ENCODE data around the gene LLGL2. TPM values are rescaled to one million over a fixed set of nuclear protein-coding genes. Genes with fewer than 3 reads are reported as not detected.
"Not testable (repeated sequence)": the region's sequence is repeated elsewhere in the genome, so short reads cannot be mapped to it uniquely, and the experiment has no call there.

Gene LLGL2
- total RNA-seq, 1 donor from 2014 or later = 44.5 TPM

DNA sequence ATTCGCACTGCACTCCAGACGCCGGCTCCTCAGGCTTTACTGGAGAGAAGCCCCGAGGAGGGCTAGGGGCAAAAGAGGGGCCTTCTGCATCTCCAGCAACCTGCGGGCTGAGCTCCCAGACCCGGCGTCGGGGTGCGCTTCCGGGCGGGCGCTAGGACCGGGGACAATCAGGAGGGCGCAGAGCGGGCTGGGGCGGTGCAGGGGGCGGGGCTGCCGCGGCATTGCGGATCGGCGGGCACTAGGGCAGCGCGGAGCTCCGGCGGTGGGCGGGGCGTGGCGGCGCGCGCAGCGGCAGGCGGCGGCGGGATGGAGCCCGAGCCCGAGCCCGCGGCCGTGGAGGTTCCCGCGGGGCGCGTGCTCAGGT is 9.3 kb upstream of the LLGL2 start, which contains the start of gene TSEN54:
Gene TSEN54 (plus strand): TSS at position 274 of the 364 bp plus-strand sequence. CDS start 33 bp downstream, at position 307.
- H3K36me3 ChIP-seq (ENCODE audit: control insufficient read depth, insufficient read depth, low read length) = peaks cover 6% of the 10 kb centered on the region
- TF ChIP-seq, protein P1, sequence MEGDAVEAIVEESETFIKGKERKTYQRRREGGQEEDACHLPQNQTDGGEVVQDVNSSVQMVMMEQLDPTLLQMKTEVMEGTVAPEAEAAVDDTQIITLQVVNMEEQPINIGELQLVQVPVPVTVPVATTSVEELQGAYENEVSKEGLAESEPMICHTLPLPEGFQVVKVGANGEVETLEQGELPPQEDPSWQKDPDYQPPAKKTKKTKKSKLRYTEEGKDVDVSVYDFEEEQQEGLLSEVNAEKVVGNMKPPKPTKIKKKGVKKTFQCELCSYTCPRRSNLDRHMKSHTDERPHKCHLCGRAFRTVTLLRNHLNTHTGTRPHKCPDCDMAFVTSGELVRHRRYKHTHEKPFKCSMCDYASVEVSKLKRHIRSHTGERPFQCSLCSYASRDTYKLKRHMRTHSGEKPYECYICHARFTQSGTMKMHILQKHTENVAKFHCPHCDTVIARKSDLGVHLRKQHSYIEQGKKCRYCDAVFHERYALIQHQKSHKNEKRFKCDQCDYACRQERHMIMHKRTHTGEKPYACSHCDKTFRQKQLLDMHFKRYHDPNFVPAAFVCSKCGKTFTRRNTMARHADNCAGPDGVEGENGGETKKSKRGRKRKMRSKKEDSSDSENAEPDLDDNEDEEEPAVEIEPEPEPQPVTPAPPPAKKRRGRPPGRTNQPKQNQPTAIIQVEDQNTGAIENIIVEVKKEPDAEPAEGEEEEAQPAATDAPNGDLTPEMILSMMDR (IDR thresholded peaks at IDR 0.05; ENCODE audit: insufficient read depth, low read length, severe bottlenecking) = no peak
- peak; percentile 73 for DNase-seq (ENCODE audit: low read depth)
- H3K27me3 ChIP-seq (ENCODE audit: control insufficient read depth, insufficient read depth, low read length) = no peaks in the 10 kb centered on the region
- peak within 1 kb of the TSS; percentile 75 for H3K4me3 ChIP-seq (ENCODE audit: low read depth, low read length)
- FAIRE-seq = no peak

DNA sequence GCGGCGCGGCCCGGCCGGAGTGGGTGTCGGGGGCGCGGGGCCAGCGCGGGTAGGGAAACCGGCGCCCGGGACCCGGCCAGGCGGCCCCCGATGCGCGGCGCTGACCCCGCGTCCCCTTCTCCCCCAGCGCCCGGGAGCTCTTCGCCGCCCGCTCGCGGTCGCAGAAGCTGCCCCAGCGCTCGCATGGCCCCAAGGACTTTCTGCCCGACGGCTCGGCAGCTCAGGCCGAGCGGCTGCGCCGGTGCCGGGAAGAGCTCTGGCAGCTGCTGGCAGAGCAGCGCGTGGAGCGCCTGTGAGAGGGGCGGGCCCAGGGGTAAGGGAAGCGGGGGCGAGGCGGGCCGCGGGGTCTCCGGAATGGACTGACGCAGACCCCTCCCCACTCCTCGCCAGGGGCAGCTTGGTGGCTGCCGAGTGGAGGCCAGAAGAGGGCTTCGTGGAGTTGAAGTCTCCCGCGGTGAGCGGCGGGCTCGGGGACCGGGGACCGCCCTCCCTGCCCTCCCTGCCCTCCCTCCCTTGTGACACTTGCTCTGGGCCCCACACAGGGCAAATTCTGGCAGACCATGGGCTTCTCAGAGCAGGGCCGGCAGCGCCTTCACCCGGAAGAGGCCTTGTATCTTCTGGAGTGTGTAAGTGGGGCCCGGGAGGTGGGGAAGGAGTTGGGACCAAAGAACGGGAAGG is 8.7 kb upstream of the LLGL2 start:
- FAIRE-seq (no peak), DNase-seq (ENCODE audit: low read depth) (no peak)
- TF ChIP-seq, protein P1 (IDR thresholded peaks at IDR 0.05; ENCODE audit: insufficient read depth, low read length, severe bottlenecking) = no peak
- Histone ChIP-seq H3K27me3 (ENCODE audit: control insufficient read depth, insufficient read depth, low read length) (no peaks in the 10 kb centered on the region), H3K36me3 (ENCODE audit: control insufficient read depth, insufficient read depth, low read length) (peaks cover 6% of the 10 kb centered on the region), H3K4me3 (ENCODE audit: low read depth, low read length) (peak overlapping the region; percentile 75)

DNA sequence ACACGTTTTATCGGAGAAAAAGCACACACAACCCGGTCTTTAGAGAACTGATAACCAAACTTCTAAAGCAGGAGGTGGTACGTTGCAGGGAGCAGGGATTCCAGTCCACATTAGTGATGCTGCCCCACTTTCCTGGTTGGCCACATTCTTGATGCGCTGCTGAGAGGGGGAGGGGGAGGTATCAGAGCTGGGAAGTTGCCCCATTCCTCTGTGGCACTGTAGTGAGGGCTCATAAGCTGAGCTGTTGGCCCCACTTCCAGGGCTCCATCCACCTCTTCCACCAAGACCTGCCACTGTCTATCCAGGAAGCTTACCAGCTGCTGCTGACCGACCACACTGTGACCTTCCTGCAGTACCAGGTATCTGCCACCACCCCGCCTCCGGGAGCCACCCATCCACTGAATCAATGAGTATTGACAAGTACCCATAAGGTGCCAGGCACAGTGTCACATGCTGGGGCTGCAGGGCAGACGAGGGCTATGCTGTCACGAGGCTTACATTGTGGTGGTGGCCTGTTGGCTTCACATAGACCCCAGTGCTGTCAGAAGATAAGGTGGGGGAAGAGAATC is 8.1 kb upstream of the LLGL2 start:
- Histone ChIP-seq H3K36me3 (ENCODE audit: control insufficient read depth, insufficient read depth, low read length) (peaks cover 6% of the 10 kb centered on the region), H3K4me3 (ENCODE audit: low read depth, low read length) (peak overlapping the region; percentile 75), H3K27me3 (ENCODE audit: control insufficient read depth, insufficient read depth, low read length) (no peaks in the 10 kb centered on the region)
- TF ChIP-seq, protein P1 (IDR thresholded peaks at IDR 0.05; ENCODE audit: insufficient read depth, low read length, severe bottlenecking) = no peak
- no peak for FAIRE-seq
- DNase-seq (ENCODE audit: low read depth) = no peak

DNA sequence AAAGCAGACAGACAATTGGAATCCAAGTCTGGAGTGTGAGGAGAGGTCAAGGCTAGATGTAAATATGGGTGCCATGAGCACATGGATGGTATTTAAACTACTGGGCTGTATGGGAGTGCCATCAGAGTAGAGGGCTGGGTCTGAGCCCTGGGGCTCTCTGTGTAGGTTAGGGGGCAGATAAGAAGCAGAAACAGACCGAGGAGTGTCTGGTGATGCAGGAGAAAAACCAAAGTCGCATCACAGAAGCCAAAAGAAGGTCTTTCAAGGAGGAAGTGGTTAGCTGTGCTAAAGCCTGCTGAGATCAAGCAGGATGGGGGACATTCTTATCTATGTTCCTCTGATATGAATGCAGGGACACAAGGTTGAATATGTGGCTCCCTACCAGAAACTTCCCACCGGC is 7.3 kb upstream of the LLGL2 start:
- no peak for FAIRE-seq
- Histone ChIP-seq H3K36me3 (ENCODE audit: control insufficient read depth, insufficient read depth, low read length) (peaks cover 6% of the 10 kb centered on the region), H3K27me3 (ENCODE audit: control insufficient read depth, insufficient read depth, low read length) (no peaks in the 10 kb centered on the region), H3K4me3 (ENCODE audit: low read depth, low read length) (no peak overlapping the region)
- DNase-seq (ENCODE audit: low read depth) = no peak
- TF ChIP-seq, protein P1 (IDR thresholded peaks at IDR 0.05; ENCODE audit: insufficient read depth, low read length, severe bottlenecking) = no peak

DNA sequence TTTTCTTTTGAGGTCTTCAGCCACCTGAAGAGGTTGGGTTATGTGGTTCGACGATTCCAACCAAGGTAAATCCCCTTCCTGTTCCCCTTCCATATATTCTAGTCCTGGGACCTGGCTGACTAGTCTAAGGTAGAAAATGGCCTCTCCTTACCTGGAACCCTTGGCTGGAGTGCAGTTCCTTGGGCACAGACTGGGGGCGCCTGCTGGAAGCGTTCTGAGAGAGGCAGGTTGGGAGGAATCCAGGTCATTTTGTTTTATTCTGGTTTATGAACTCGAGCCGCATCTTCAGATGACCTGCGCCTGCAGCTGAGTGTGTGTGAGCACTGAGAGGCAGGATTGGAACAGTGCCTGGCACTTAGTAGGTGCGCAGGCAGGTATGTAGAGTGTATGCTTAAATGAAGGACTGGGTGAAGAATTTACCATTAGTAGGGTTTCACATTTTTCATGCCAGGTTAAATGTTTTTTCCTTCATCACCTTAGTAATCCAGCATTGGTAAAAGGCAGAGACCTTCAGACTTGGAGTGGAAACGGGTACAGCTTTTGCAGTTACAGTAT is 6.4 kb upstream of the LLGL2 start:
- TF ChIP-seq, protein P1 (IDR thresholded peaks at IDR 0.05; ENCODE audit: insufficient read depth, low read length, severe bottlenecking) = no peak
- H3K36me3 ChIP-seq (ENCODE audit: control insufficient read depth, insufficient read depth, low read length) = peaks cover 5% of the 10 kb centered on the region
- peak; percentile 23 for FAIRE-seq
- no peaks in the 10 kb centered on the region for H3K27me3 ChIP-seq (ENCODE audit: control insufficient read depth, insufficient read depth, low read length)
- H3K4me3 ChIP-seq (ENCODE audit: low read depth, low read length) = no peak overlapping the region
- no peak for DNase-seq (ENCODE audit: low read depth)

DNA sequence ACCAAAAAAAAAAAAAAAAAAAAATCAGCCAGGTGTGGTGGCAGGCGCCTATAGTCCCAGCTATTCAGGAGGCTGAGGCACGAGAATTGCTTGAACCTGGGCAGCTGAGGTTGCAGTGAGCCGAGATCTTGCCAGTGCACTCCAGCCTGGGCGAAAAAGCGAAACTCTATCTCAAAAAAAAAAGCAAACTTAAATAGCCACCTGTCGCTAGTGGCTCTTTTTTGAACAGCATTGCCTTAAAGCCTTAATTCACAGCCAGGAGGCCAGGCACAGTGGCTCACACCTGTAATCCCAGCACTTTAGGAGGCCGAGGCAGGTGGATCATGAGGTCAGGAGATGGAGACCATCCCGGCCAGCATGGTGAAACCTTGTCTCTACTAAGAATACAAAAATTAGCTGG is 5.1 kb upstream of the LLGL2 start:
- not testable (repeated sequence) for H3K4me3 ChIP-seq (ENCODE audit: low read depth, low read length); FAIRE-seq; H3K36me3 ChIP-seq (ENCODE audit: control insufficient read depth, insufficient read depth, low read length); H3K27me3 ChIP-seq (ENCODE audit: control insufficient read depth, insufficient read depth, low read length); DNase-seq (ENCODE audit: low read depth)
